SK-N-SH treated with all-trans-retinoic acid at 6 μM for 48 hours (cell line): Measurements from ENCODE around the gene HSPG2.

Experiments
- GLIS3 ChIP-seq: fragments of 250-450 bp; sonication (Bioruptor Pico); IDR thresholded peaks from 2 replicates; pipeline ENCODE4 v1.5.0; 2020; ENCODE audit warnings: mild to moderate bottlenecking, moderate library complexity
- SNAI2 ChIP-seq: fragments of 250-450 bp; sonication (Bioruptor Pico); IDR thresholded peaks from 2 replicates; pipeline ENCODE4 v1.5.0; 2020; ENCODE audit warnings: mild to moderate bottlenecking, moderate library complexity
- TCF4 ChIP-seq: fragments of 250-450 bp; sonication (Bioruptor Pico); IDR thresholded peaks from 2 replicates; pipeline ENCODE4 v1.8.0; 2021; ENCODE audit warnings: mild to moderate bottlenecking, moderate library complexity, borderline replicate concordance
- ZC3H10 ChIP-seq: fragments of 250-450 bp; sonication (Bioruptor Pico); IDR thresholded peaks from 2 replicates; pipeline ENCODE4 v1.5.1; 2021; ENCODE audit warnings: mild to moderate bottlenecking, moderate library complexity
- TF ChIP-seq, protein P1 (sequence below): fragments of 250-450 bp; sonication (Bioruptor Pico); IDR thresholded peaks from 2 replicates; pipeline ENCODE4 v1.5.1; 2020; ENCODE audit warnings: low read depth, mild to moderate bottlenecking, moderate library complexity

DNA sequence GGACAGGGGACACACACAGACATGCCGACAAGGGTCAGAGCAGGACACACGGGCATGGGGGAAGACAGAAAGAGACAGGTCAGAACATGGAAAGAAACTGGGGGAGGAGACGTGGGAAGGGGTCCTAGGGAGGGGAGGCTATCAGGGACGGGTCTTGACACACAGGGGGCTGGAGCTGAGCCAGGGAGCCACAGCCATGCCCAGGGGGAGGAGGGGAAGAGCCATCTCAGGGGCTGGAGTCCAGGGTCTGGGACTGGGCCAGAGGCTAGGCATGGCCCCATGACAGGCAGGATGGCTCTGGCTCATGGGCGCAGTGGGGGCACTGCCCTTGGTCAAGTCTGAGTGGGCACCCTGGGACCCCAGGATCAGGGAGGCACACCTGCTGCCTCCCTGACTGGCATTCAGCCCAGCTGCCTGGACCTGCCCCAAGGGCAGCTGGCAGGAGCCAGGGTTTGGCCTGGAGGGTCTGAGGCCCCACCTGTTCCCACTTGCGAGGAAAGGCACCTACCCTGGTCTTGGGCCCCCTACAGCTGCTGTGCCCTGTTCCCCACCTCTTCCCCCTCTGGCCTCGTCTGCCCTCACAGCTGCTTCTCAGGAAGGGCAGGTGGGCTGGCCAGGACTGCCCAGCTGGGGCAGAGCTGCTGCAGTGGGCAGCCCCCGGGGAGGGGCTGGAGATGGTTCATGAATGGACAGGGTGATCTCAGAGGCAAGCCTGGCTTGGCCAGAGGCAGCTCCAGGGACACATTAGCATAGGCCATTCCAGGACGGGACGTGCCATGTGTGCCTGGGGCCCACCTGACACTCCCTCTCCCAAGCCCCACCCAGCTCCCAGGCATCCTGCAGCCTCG is 42.9 kb downstream of the HSPG2 start:
- TF ChIP-seq GLIS3 (CRISPR knock-in tag) (no peak), ZC3H10 (CRISPR knock-in tag) (no peak), TCF4 (CRISPR knock-in tag) (no peak), SNAI2 (no peak)
- TF ChIP-seq, protein P1, sequence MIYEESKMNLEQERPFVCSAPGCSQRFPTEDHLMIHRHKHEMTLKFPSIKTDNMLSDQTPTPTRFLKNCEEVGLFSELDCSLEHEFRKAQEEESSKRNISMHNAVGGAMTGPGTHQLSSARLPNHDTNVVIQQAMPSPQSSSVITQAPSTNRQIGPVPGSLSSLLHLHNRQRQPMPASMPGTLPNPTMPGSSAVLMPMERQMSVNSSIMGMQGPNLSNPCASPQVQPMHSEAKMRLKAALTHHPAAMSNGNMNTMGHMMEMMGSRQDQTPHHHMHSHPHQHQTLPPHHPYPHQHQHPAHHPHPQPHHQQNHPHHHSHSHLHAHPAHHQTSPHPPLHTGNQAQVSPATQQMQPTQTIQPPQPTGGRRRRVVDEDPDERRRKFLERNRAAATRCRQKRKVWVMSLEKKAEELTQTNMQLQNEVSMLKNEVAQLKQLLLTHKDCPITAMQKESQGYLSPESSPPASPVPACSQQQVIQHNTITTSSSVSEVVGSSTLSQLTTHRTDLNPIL (CRISPR knock-in tag) = no peak
